A673 (cell line): ENCODE results near the gene PHF12.

Experiments used
- EZH2 ChIP-seq: fragments of 200-600 bp; sonication (generic); IDR thresholded peaks from 2 replicates; pipeline ENCODE4 v1.6.1; 2017; ENCODE audit warnings: borderline replicate concordance, low read depth, mild to moderate bottlenecking, mixed read lengths, antibody characterized with exemption, low read length; ENCODE audit not compliant: poor library complexity, severe bottlenecking
- TF ChIP-seq, protein P1 (sequence below): fragments of 300-800, 200-600 bp; sonication (generic); conservative IDR thresholded peaks from 2 replicates; pipeline ENCODE4 v1.5.1; 2017; ENCODE audit warnings: low read depth, mild to moderate bottlenecking, antibody characterized with exemption, low read length, moderate library complexity, mixed read lengths

DNA sequence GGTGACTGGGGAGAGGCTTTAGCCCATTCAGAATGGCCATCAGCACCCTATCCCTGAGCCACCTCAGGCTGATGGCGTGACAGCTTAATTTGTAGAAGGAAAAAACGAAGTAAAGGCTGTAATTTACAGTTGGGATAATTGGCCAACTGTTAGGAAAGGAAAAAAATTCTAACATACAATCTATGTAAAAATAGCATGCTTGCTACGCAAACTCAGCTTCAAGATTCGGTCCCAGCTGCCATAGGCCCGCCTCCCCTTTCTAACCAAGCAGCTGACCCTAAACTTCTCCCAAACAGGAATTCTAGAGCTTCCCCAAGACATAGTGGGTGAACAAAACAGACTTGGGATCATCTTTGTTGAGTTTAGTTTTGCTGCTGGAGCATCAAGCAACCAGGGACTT is 49.7 kb upstream of the PHF12 start:
- TF ChIP-seq, protein P1, sequence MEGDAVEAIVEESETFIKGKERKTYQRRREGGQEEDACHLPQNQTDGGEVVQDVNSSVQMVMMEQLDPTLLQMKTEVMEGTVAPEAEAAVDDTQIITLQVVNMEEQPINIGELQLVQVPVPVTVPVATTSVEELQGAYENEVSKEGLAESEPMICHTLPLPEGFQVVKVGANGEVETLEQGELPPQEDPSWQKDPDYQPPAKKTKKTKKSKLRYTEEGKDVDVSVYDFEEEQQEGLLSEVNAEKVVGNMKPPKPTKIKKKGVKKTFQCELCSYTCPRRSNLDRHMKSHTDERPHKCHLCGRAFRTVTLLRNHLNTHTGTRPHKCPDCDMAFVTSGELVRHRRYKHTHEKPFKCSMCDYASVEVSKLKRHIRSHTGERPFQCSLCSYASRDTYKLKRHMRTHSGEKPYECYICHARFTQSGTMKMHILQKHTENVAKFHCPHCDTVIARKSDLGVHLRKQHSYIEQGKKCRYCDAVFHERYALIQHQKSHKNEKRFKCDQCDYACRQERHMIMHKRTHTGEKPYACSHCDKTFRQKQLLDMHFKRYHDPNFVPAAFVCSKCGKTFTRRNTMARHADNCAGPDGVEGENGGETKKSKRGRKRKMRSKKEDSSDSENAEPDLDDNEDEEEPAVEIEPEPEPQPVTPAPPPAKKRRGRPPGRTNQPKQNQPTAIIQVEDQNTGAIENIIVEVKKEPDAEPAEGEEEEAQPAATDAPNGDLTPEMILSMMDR = no peak
- TF ChIP-seq EZH2 = no peak
